Endodermal cell (in vitro differentiated cells): Measurements from ENCODE around the gene FBN2. TPM values are rescaled to one million over a fixed set of nuclear protein-coding genes. Genes with fewer than 3 reads are reported as not detected.

Experiments used
- DNase-seq: peaks from one replicate; pipeline ENCODE4 v3.0.0-alpha.2; 2017
- H3K27ac ChIP-seq: 2 replicates; pipeline ENCODE4 v1.5.1; 2013; ENCODE audit warnings: mild to moderate bottlenecking, low read depth, low read length, moderate library complexity
- H3K27me3 ChIP-seq: 2 replicates; pipeline ENCODE4 v1.6.1; 2013; ENCODE audit warnings: mild to moderate bottlenecking, low read length, moderate library complexity; ENCODE audit not compliant: insufficient read depth, control insufficient read depth, poor library complexity, severe bottlenecking
- H3K36me3 ChIP-seq: 2 replicates; pipeline ENCODE4 v1.7.0; 2013; ENCODE audit warnings: mild to moderate bottlenecking, low read length, moderate library complexity; ENCODE audit not compliant: control insufficient read depth, insufficient read depth
- H3K4me1 ChIP-seq: one replicate; pipeline ENCODE4 v1.7.0; 2013; ENCODE audit warnings: low read length; ENCODE audit not compliant: control insufficient read depth, insufficient read depth
- H3K4me3 ChIP-seq: 2 replicates; pipeline ENCODE4 v1.5.1; 2013; ENCODE audit warnings: mild to moderate bottlenecking, low read length, moderate library complexity
- H3K9ac ChIP-seq: 2 replicates; pipeline ENCODE4 v1.6.1; 2013; ENCODE audit warnings: mild to moderate bottlenecking, low read length, moderate library complexity; ENCODE audit not compliant: poor library complexity, severe bottlenecking; ENCODE audit errors: extremely low read depth
- H3K9me3 ChIP-seq: 2 replicates; pipeline ENCODE4 v1.6.1; 2013; ENCODE audit warnings: mild to moderate bottlenecking, low read length, moderate library complexity; ENCODE audit not compliant: control insufficient read depth
- H3K27ac Mint-ChIP-seq: 2 replicates; pipeline ENCODE4 v1.8.0; 2020; ENCODE audit warnings: mixed read lengths
- H3K27me3 Mint-ChIP-seq: 2 replicates; pipeline ENCODE4 v1.8.0; 2021; ENCODE audit warnings: mild to moderate bottlenecking, mixed read lengths; ENCODE audit not compliant: insufficient read depth
- H3K36me3 Mint-ChIP-seq: 2 replicates; pipeline ENCODE4 v1.8.0; 2020; ENCODE audit warnings: low read depth, mixed read lengths
- H3K4me1 Mint-ChIP-seq: 2 replicates; pipeline ENCODE4 v1.8.0; 2020; ENCODE audit warnings: mixed read lengths
- H3K4me3 Mint-ChIP-seq: 2 replicates; pipeline ENCODE4 v1.8.0; 2020; ENCODE audit warnings: mild to moderate bottlenecking, moderate library complexity, mixed read lengths
- H3K9me3 Mint-ChIP-seq: 2 replicates; pipeline ENCODE4 v1.8.0; 2020; ENCODE audit warnings: mild to moderate bottlenecking, mixed read lengths
- CTCF ChIP-seq: fragments of 200-600 bp; sonication (generic); conservative IDR thresholded peaks from 2 replicates; pipeline ENCODE4 v1.5.0; 2021; ENCODE audit warnings: antibody characterized with exemption, mild to moderate bottlenecking
- whole genome bisulfite sequencing, 2 experiments: methylation state at CpG; one replicate each; pipeline versions ENCODE4 v1.1.5 to v1.1.7; 2013; ENCODE audit warnings: missing lambda C conversion rate in 2 of 2, mixed read lengths in 1 of 2; ENCODE audit not compliant: insufficient coverage in 1 of 2, insufficient read length in 1 of 2; 5-methylcytosine and 5-hydroxymethylcytosine counted together
- total RNA-seq, 2 donors: library from RNA; stranded (reverse); fragmentation: NEBNext Ultra II Directional in 1 of 2; extraction: Animal tissue kit (Norgen Biotek cat#: 25700) in 1 of 2; gene quantifications; 2 replicates in 1 of 2; 3 replicates in 1 of 2; pipeline ENCODE4 v1.2.1, GENCODE V29; 2021

The FBN2 gene
- total RNA-seq, 2 donors from 2014 or later: 131 to 212 TPM

- H3K4me3 ChIP-seq: no peak overlapping the region
- WGBS, 2 experiments: 100% methylated on average over 1 of the region's 3 CpGs; no CpG with 5 or more reads in 1 of the 2 experiments
- no peak for TF ChIP-seq CTCF
- H3K36me3 ChIP-seq: peaks cover 44% of the 10 kb centered on the region
- DNase-seq: no peak
- Mint-ChIP-seq H3K36me3 (peaks cover 20% of the 10 kb centered on the region), H3K27ac (no peak overlapping the region), H3K27me3 (no peaks in the 10 kb centered on the region), H3K9me3 (no peaks in the 10 kb centered on the region), H3K4me3 (no peak overlapping the region), H3K4me1 (no peaks in the 10 kb centered on the region)
- no peak overlapping the region for H3K9ac ChIP-seq
- H3K27me3 ChIP-seq: no peaks in the 10 kb centered on the region
- H3K4me1 ChIP-seq: no peaks in the 10 kb centered on the region
- no peak overlapping the region for H3K27ac ChIP-seq
- no peaks in the 10 kb centered on the region for H3K9me3 ChIP-seq
These were observed 171.9 kb downstream of the FBN2 start for GRCh38 chr5:128366147-128366546.

- Histone ChIP-seq H3K4me3 (no peak overlapping the region), H3K9me3 (no peaks in the 10 kb centered on the region), H3K4me1 (no peaks in the 10 kb centered on the region), H3K9ac (no peak overlapping the region), H3K36me3 (peaks cover 31% of the 10 kb centered on the region), H3K27ac (no peak overlapping the region), H3K27me3 (no peaks in the 10 kb centered on the region)
- Mint-ChIP-seq H3K27me3 (no peaks in the 10 kb centered on the region), H3K36me3 (peaks cover 2% of the 10 kb centered on the region), H3K27ac (no peak overlapping the region), H3K9me3 (no peaks in the 10 kb centered on the region), H3K4me1 (no peaks in the 10 kb centered on the region), H3K4me3 (no peak overlapping the region)
- TF ChIP-seq CTCF: no peak
- DNase-seq: no peak
- WGBS, 2 experiments: 62 to 81% methylated on average over 2 to 4 of the region's 4 CpGs
These were observed 175.7 kb downstream of the FBN2 start for GRCh38 chr5:128362370-128362769.

GRCh38 chr5:128358826-128359225 is 179.2 kb downstream of the FBN2 start:
- Mint-ChIP-seq H3K9me3 (no peaks in the 10 kb centered on the region), H3K27ac (no peak overlapping the region)

More at GRCh38 chr5:128358826-128359225, 179.2 kb downstream of the FBN2 start:
- Mint-ChIP-seq H3K27me3 (no peaks in the 10 kb centered on the region), H3K4me3 (no peak overlapping the region), H3K36me3 (peaks cover 23% of the 10 kb centered on the region), H3K4me1 (no peaks in the 10 kb centered on the region)
- Histone ChIP-seq H3K36me3 (peaks cover 49% of the 10 kb centered on the region), H3K4me1 (no peaks in the 10 kb centered on the region), H3K27ac (no peak overlapping the region), H3K9me3 (no peaks in the 10 kb centered on the region), H3K9ac (no peak overlapping the region), H3K27me3 (no peaks in the 10 kb centered on the region), H3K4me3 (no peak overlapping the region)
- DNase-seq: no peak
- no peak for TF ChIP-seq CTCF
- WGBS, 2 experiments: no CpG with 5 or more reads among the region's 1 CpG
